HG03460 (cell line): ENCODE data around the gene MECR.
"Not testable (repeated sequence)": the region's sequence is repeated elsewhere in the genome, so short reads cannot be mapped to it uniquely, and the experiment has no call there.

Experiments
- ATAC-seq: cut with Tn5 transposase; IDR thresholded peaks from one replicate; pipeline ENCODE4 v1.9.1; 2021; ENCODE audit not compliant: unreplicated experiment

MECR gene

DNA sequence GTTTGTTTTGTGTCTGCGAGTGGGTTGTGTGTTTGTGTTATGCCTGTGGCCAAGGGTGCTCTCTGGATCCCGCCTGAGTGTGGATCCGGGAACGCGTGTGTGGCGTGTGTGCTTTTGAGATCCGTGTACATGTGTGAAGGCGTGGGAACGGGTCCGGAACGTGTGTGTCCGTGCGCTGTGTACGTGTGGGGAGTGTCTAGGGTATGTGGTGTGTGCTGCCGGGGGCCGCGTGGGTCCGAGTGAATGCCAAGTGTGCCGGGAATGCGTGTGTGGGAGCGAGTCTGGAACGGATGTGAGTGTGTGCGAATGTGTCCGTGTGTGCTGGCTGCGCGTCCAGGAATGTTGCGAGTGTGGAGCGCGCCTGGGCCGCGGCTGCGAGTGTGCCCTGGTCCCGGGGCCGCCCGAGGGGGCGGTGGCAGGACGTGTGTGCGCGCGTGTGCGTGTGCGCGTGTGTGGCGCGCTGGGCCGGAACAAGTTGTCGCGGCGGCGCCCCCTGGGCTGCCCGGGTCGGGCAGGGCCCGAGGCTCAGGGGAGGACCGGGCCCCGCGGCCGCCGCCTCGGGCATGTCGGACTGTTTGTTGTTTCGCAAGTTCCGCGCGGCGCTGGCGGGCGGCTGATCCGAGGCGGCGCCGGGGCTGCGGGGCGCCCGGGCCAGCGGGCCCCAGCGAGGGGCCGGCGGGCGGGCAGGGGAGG lies 6.5 kb upstream of the MECR start:
- no peak for ATAC-seq

DNA sequence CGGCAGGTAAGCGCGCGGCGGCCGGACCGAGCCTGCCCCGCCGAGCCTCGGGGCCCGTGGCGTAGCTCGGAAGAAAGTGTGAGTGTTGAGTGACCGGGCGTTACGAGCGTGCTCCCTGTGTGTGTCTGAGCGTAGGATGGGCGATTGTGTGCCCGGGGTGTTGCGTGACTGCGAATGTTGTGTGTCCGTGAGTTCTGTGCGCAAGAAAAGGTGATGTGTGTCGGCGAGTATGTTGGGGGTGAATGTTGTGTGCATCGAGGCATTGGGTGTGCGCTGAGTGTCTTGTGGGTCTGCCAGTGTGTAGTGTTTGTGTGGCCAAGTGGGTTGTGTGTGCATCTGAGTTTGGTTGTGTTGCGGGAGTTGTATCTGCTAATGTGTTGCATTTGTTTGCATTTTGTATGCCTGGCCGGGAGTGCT lies 6.0 kb upstream of the MECR start:
- ATAC-seq: no peak

DNA sequence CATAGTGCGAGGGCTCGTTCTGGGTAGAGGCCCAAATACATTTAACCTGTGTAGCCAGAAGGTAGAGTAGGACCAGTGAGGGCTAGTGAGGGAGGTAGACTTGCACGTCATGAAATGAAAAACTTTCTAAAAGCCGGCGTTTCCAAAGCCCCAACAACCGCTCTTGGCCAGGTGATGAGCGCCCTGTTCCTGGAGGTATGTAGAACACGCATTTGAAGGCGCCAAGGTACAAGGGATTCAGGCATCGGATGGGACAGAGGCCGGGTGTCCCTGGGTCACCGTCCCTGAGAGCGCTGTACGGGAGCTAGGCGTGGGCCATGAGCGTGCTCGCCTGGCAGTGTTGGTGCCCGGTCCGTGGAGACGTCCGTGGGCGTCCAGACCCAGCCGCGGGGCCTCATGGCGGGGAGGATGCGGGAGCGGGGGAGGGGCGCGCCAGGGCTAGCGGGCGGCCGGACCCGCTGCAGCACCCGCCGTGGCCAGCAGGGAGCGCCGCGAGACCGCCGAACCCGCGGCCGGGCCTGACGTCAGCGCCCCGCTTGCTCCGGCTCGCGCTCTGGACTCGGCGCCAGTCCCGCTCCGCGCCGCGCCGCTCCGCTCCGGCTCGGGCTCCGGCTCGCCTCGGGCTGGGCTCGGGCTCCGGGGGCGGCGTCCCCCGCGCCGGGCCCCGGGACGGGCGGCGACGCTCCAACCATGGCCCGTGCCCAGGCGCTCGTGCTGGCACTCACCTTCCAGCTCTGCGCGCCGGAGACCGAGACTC lies 5.4 kb upstream of the MECR start, which contains the start of gene PTPRU:
TSS of gene PTPRU (plus strand) at position 568 of the 757 bp plus-strand sequence. CDS start at position 691, 123 bp downstream.
- ATAC-seq: no peak

DNA sequence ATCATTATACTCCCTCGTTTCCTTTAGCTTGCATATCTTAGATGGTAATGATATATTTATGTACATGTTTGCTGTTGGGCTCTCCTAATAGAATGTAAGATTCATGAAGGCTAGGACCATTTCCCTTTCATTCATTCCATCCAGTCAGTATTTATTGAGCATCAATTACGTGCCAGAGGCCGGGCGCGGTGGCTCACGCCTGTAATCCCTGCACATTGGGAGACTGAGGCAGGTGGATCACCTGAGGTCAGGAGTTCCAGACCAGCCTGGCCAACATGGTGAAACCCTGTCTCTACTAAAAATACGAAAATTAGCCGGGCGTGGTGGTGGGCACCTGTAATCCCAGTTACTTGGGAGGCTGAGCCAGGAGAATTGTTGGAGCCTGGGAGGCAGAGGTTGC lies 4.1 kb upstream of the MECR start:
- ATAC-seq: not testable (repeated sequence)

DNA sequence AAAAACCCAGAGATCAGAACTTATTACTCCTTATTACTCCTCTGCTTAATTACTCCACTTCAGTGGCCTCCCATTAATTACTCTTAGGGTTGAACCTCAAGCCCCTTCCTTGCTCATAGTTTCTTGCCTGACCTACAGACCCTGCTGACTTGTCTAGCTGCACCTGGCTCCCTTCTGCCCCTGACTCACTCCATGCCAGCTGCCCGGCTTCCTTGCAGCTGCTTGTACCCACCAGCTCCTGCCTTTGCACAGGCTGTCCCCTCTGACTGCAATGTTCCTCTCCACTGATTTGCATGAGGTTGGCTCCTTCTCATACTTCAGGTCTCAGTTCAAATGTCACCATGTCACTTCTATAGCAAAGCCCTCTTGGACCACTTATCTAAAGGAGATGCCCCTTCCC lies 3.7 kb upstream of the MECR start:
- no peak for ATAC-seq

DNA sequence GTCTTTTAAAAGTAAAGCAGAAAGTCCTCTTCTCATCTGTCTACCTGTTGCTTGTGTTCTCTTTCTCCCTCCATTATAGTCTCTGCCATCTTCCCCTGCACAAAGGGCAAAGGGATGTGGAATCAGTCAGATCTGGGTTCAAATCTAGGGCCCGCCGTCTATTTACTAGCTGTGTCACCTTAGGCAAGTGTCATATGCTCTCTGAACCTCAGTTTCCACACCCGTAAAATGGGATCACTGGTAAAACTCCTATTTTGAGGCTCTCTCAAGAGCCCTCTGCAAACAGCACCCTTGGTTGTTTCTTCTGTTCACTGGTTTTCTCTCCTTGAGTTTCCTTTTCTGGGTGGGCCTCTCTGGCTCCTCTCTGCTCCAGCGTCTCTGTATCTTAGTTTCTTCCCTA lies 3.0 kb upstream of the MECR start:
- no peak for ATAC-seq

DNA sequence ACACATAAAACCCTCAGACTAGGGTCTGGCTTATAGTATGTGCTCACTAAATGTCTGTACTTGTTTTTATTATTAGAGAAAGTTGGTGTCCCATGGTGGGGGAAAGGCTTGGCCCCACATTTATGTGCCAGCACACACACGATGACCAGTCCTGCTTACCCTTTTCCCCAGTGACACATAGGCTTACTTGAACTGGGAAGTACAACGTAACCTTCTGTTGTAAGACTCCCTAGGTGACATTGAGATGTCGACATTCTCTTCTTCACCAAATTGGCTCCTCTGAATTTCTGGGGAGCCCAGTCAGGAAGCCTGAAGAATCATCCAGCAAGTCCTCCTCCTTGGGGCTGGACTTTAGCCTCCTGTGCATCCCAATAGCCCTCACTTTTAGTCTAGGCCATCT lies 1.7 kb upstream of the MECR start:
- ATAC-seq: no peak

DNA sequence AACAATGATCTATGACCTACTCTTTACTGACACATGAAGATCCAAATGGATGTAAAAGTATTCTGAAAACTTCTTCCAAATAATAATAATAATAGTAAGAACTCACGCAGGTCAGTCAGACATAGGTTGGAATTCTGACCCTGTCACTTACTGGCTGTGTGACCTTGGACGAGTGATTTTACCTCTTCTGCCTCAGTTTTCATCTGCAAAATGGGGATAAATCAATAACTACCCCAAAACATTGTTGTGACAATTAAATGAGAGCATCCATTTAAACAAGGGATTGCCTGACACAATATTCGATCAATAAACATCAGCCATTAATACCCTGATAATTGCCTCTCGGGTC lies 556 bp downstream of the MECR start:
- no peak for ATAC-seq

DNA sequence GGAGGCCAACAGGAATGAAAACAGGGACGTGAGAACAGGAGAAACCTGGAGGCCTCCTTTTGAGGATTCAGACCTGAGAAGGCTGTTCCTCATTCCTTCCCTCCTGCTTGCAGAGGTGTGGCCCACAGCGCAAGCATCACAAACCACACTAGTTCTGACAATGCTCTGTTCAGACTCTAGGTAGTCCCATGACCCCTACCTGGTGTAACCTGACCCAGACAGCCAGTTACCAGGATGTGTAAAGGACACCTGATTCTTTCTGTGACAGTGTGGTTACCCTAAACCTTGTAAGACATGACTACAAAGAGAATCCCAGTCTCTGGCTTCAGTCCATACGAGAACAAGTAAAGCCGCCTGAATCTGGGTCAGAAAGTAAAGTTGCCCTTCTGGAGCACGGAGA lies 3.2 kb downstream of the MECR start:
- ATAC-seq: no peak

DNA sequence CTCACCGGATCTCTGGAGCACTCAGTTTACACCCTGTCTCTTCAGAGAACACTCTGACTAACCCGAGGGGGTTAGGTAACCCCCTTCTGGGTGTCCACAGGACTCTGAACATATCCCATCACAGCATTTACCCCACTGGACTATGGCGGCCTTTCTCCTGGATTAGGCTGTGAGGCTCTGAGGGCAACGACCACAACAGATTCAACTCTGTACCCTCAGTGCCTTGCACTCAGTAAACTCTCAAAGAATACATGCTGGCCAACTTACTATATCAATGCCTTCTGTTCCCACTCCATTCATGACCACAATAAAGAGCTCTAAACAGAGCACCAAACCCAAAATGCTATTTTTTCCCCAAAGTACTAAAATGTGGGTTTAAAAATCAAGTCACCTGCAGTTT lies 5.4 kb downstream of the MECR start:
- no peak for ATAC-seq

DNA sequence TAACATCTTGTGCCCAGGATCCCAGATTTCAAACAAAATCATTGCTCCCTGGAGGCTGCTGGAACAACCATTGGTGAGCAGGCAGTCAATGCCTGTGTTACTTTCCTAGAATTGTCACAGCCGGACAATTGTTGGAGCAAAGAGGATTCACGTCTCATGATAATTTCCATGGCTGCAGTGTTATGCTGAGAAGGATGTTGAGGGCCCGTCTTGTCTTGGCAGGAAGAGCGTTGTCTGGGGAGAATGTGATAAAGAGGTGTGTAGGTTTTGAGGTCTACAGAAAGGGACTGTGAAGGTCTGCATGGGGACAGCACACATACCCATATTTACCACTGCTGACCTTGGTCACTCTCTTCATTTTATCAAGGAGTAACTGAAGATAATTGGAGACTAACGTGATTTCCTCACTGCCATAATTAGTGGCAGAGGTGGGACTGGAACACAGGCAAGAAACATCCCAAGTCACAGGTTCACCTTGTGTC lies 6.3 kb downstream of the MECR start:
- ATAC-seq: no peak

DNA sequence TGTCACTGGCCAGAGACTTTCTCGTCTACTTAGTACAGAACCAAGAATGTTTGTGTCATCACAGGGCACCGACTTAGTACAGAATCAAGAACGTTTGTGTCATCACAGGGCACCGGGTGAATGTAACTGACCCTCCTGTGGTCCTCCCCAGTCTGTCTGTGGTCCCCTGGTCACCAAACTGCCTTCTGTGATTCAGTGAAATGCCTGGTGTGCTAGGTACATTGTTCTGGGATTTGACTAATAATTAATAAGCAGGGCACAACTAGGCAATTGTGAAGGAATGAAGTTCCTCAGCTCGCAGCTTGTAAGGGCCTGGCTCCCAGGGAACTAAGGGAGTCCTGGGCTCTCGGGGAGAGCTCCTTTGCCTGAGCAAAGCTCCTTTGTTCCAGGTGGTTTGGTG lies 7.2 kb downstream of the MECR start:
- ATAC-seq: no peak

DNA sequence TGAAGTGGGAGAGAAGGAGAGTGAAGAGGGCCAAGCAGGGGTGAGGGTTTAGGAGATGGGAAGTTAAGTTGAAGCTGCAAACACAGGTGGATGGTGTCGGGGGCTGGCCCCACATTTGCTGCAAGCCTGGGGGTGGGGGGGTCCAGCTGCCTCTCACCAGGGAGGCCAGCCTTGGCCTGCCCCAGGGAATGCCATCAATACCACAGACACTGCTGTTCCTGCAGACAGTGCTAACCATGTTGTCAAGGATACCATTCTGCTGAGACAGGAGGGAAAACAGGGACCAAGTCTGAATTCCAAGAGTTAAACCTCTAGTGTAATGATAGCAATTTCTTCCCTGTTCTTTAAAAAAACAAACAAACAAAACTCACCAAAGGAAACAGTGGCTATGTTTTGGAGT lies 8.0 kb downstream of the MECR start:
- ATAC-seq: no peak

DNA sequence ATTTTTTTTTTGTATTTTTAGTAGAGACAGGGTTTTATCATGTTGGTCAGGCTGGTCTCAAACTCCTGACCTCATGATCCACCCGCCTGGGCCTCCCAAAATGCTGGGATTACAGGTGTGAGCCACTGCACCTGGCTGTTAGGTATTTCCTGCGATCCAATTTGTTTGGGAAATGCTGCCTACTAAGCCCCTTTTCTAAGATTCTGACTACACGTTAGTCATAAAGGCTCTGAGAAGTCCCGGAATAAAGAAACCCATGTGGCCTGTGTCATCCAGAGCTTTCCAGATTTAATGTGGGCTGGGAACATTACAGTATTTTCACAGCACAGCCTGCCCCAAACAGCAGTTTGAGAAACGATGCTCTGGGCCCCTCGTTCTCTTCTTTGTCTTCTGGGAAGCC lies 8.5 kb downstream of the MECR start:
- ATAC-seq: not testable (repeated sequence)

DNA sequence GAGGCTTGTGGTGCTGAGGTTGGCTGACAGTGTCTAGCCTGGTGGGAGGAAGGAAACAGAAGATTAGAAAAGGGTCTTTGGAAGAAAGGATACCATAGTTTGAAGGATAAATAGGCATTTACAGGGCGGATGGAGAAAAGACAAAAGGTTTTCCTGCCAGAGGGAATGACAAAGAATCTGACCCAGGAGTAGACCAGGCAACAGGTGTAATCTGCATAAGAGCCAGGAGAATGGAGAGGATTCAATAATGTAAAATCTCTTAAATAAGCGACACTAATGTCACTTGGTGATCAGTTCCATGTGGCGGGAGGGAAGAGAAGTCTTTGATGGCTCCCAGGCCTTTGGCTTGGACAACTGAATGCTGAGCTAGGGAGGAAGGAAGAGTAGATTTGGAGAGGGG lies 9.4 kb downstream of the MECR start:
- no peak for ATAC-seq

DNA sequence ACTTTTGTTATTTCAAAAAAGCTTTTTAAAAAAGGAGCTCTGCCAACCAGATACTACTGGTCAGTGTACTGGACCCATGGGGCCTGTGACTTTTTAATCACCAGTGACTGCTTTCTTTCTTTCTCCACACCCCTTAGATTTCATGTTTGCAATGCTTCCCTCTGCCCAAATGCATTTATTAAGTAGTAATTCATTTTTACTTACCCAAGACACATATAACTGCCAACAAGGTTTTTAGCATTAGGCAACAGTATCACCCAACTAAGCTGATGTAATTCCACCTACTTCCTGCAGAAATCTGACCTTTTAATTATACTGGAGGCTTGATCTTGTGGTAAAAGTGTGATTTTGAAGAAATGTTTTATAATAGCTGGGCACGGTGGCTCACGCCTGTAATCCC lies 12.5 kb downstream of the MECR start:
- ATAC-seq: no peak

DNA sequence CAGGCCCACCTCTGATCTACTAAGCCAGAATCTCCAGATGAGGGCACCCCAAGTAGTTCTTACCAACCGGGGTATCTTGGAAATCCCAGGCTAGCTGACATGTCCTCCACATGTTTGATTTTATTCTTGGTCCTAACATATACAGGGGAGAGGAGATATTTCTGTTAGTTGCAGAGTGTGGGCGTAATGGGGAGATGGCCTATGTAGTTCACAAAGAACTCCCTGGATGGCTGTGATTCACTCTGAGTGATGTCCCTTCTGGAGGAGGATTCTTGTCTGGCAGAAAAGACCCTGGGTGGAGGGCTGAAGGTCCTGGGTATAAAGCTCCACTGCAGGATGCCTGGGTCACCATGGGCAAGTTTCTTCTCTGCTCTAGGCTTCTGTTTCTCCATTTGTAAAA lies 13.1 kb downstream of the MECR start:
- no peak for ATAC-seq

DNA sequence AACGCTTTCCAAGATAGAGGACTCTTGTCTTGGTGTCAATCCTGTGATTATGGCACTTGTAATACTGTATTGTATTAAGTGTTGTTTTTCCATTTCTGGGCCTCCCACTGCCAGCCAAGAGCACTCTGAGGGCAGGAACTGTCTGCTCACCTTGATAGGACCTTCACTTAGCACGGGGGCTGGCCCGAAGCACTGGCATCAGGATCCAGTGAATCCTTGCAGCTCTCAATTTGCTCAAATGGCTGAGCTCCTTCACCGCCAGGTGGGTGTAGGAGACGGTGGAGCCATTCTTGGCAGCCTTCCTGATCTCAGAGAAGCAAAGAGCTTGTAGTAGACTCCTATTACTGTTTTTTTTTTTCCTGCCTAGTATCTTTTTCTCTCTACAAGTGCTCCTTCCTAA lies 17.7 kb downstream of the MECR start:
- no peak for ATAC-seq

DNA sequence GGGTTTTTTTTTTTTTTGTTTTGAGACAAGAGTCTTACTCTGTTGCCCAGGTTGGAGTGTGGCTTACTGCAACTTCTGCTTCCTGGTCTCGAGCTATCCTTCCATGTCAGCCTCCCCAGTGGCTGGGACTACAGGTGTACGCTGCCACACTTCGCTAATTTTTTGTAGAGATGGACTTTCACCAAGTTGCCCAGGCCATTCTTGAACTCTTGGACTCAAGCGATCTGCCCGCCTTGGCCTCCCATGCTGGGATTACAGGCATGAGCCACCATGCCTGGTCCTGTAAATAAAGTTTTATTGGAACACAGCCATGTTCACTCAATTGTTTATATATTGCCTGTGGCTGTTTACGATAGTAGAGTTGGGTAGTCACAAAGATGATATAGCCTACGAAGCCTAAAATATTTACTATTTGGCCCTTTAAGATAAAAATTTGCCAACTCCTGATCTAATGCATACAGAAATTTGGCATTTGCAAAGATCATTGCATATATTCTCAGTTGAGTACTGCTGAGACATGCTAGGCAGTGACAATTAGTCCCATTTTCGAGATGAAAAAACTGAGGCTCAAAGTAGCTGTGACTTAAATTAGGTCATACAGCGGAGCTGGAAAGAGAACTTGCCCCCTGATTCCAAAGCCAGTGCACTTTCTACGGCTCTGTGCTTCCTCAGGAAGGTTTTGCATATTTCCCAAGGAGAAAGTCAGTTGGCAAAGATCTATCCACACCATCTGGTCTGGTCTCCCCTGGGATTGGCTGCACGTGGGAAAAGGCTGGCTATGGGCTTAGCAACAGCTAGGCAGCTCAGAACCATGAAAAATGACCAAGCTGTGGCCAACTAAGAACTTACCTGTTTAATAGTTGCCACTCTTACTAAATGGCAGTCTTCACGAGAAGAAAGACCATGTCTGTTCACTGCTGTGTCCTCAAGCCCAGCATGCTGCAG lies 19.4 kb downstream of the MECR start:
- ATAC-seq: no peak

DNA sequence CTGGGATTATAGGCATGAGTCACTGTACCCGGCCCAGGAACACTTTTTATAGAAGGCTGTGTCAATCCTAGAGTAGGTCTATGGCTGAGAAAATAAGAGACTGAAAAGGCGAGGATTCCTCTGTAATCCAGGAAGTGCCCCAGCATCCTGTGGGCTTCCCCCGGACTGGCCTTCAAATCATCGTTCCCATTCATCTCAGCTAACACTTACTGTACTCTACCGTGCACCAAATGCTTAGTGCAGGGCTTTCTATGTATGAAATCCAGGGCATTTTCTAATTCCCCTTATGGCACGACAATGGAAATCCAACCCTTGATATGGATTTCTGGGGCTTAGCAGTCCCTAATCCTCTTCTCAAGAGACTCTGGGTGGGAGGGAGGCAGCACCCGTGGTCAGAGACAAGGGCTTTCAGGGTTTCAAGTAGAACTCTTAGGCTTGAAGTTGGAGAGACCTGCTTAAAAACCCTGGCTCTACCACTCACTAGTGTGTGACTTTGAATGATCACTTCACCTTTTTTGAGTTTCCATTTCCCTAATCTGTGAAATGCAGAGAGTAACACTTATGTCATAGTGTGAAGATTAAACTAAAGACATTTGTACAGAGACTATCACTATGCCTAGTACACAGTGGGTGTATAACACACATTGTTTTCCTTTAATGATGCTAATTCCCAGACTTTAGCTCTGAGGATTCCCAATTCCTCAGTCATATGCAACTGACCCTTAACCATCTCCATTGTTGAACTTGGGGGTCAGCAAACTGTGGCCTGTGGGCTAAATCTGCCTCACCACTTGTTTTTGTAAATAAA lies 20.3 kb downstream of the MECR start:
- ATAC-seq: no peak

DNA sequence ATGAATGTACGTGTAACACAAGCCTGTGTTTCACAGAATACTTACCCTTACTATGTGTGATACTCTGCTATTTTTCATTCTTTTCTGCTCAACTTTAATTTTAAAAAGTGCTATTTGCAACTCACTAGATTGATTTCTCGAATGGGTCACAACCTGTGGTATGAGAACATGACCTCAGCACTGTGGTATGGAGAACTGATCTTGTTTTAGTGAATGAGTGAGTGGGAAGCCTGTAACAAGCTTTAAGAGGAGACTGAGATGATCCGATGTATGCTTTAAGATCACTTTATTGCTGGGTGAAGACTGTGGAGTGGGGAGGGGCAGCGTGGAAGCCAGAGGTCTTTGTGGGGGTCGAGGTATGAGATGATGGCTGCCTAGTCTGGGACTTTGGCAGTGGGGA lies 21.6 kb downstream of the MECR start:
- no peak for ATAC-seq
